SK-N-SH treated with all-trans-retinoic acid at 6 μM for 48 hours (cell line): ENCODE results near the gene ABCC12.

ENCODE experiments used
- ATAC-seq: fragments of 200-7000 bp; cut with Tn5 transposase; 3 replicates; pipeline ENCODE4 v1.9.1; 2020; ENCODE audit warnings: mild to moderate bottlenecking, moderate library complexity
- ARNTL ChIP-seq: fragments of 450-650 bp; formaldehyde crosslinking; IDR thresholded peaks from 2 replicates; pipeline ENCODE4 v1.5.0; 2020; ENCODE audit warnings: low read depth, mild to moderate bottlenecking, moderate library complexity, borderline replicate concordance
- BACH2 ChIP-seq: fragments of 250-450 bp; sonication (Bioruptor Pico); IDR thresholded peaks from 2 replicates; pipeline ENCODE4 v1.9.0; 2021; ENCODE audit warnings: mild to moderate bottlenecking, borderline replicate concordance
- CREB5 ChIP-seq: fragments of 250-450 bp; sonication (Bioruptor Pico); IDR thresholded peaks from 2 replicates; pipeline ENCODE4 v1.5.1; 2020; ENCODE audit warnings: low read depth, mild to moderate bottlenecking, moderate library complexity
- CSDC2 ChIP-seq: fragments of 250-450 bp; sonication (Bioruptor Pico); IDR thresholded peaks from 2 replicates; pipeline ENCODE4 v1.5.0; 2020; ENCODE audit warnings: mild to moderate bottlenecking, moderate library complexity
- ESRRG ChIP-seq: fragments of 250-450 bp; sonication (Bioruptor Pico); IDR thresholded peaks from 2 replicates; pipeline ENCODE4 v1.6.1; 2021; ENCODE audit warnings: mild to moderate bottlenecking
- GLIS3 ChIP-seq: fragments of 250-450 bp; sonication (Bioruptor Pico); IDR thresholded peaks from 2 replicates; pipeline ENCODE4 v1.5.0; 2020; ENCODE audit warnings: mild to moderate bottlenecking, moderate library complexity
- ISL1 ChIP-seq: fragments of 250-450 bp; sonication (Bioruptor Pico); IDR thresholded peaks from 2 replicates; pipeline ENCODE4 v2.1.2; 2022; ENCODE audit warnings: mild to moderate bottlenecking, moderate library complexity
- OSR1 ChIP-seq: fragments of 250-450 bp; sonication (Bioruptor Pico); IDR thresholded peaks from 2 replicates; pipeline ENCODE4 v1.8.0; 2022; ENCODE audit warnings: moderate library complexity, mild to moderate bottlenecking, inconsistent platforms
- POU6F1 ChIP-seq: fragments of 250-450 bp; sonication (Bioruptor Pico); IDR thresholded peaks from 2 replicates; pipeline ENCODE4 v1.8.0; 2021; ENCODE audit warnings: low read depth, mild to moderate bottlenecking, moderate library complexity, borderline replicate concordance
- PPARA ChIP-seq: fragments of 250-450 bp; sonication (Bioruptor Pico); IDR thresholded peaks from 2 replicates; pipeline ENCODE4 v1.5.0; 2020; ENCODE audit warnings: mild to moderate bottlenecking, borderline replicate concordance
- SNAI2 ChIP-seq: fragments of 250-450 bp; sonication (Bioruptor Pico); IDR thresholded peaks from 2 replicates; pipeline ENCODE4 v1.5.0; 2020; ENCODE audit warnings: mild to moderate bottlenecking, moderate library complexity
- TCF4 ChIP-seq: fragments of 250-450 bp; sonication (Bioruptor Pico); IDR thresholded peaks from 2 replicates; pipeline ENCODE4 v1.8.0; 2021; ENCODE audit warnings: mild to moderate bottlenecking, moderate library complexity, borderline replicate concordance
- TOX ChIP-seq: fragments of 250-450 bp; sonication (Bioruptor Pico); IDR thresholded peaks from 2 replicates; pipeline ENCODE4 v1.8.0; 2021; ENCODE audit warnings: mild to moderate bottlenecking, moderate library complexity, borderline replicate concordance
- TSHZ2 ChIP-seq: fragments of 250-450 bp; sonication (Bioruptor Pico); IDR thresholded peaks from 2 replicates; pipeline ENCODE4 v1.5.0; 2020; ENCODE audit warnings: mild to moderate bottlenecking, moderate library complexity
- ZC3H10 ChIP-seq: fragments of 250-450 bp; sonication (Bioruptor Pico); IDR thresholded peaks from 2 replicates; pipeline ENCODE4 v1.5.1; 2021; ENCODE audit warnings: mild to moderate bottlenecking, moderate library complexity
- ZFP3 ChIP-seq: fragments of 250-450 bp; sonication (Bioruptor Pico); IDR thresholded peaks from 2 replicates; pipeline ENCODE4 v1.5.0; 2020; ENCODE audit warnings: mild to moderate bottlenecking, moderate library complexity
- ZFP30 ChIP-seq: fragments of 450-650 bp; formaldehyde crosslinking; IDR thresholded peaks from 2 replicates; pipeline ENCODE4 v1.5.0; 2022; ENCODE audit warnings: mild to moderate bottlenecking, moderate library complexity
- ZNF565 ChIP-seq: fragments of 450-650 bp; formaldehyde crosslinking; conservative IDR thresholded peaks from 2 replicates; pipeline ENCODE4 v1.5.0; 2020; ENCODE audit warnings: low read depth, mild to moderate bottlenecking, moderate library complexity
- ZNF8 ChIP-seq: fragments of 450-650 bp; formaldehyde crosslinking; IDR thresholded peaks from 2 replicates; pipeline ENCODE4 v1.5.0; 2020; ENCODE audit warnings: mild to moderate bottlenecking, moderate library complexity

The ABCC12 gene

GRCh38 chr16:48176635-48177408, 21.0 kb upstream of the ABCC12 start:
- TF ChIP-seq GLIS3 (CRISPR knock-in tag) (no peak), TOX (CRISPR knock-in tag) (no peak), ZNF565 (CRISPR knock-in tag) (no peak), POU6F1 (no peak)
- TF ChIP-seq, all 23 proteins: peak for 0
- no peak for ATAC-seq

- TF ChIP-seq ZFP3 (CRISPR knock-in tag) (peak; percentile 98), TSHZ2 (no peak)
- no peak for ATAC-seq
These were observed 18.1 kb upstream of the ABCC12 start for GRCh38 chr16:48173889-48174288.

- no peak for ATAC-seq
- TF ChIP-seq TOX (CRISPR knock-in tag) (no peak), ZC3H10 (CRISPR knock-in tag) (no peak), SNAI2 (CRISPR knock-in tag) (no peak), BACH2 (CRISPR knock-in tag) (no peak), CSDC2 (no peak), POU6F1 (no peak), OSR1 (no peak), TCF4 (CRISPR knock-in tag) (no peak), TSHZ2 (no peak), PPARA (CRISPR knock-in tag) (no peak), ARNTL (CRISPR knock-in tag) (no peak), ZNF8 (no peak), ZFP30 (CRISPR knock-in tag) (no peak)
These were observed 16.9 kb upstream of the ABCC12 start for GRCh38 chr16:48172682-48173081.

GRCh38 chr16:48169896-48170295, 14.1 kb upstream of the ABCC12 start:
- ATAC-seq = no peak
- TF ChIP-seq TCF4 (CRISPR knock-in tag) = no peak
- TF ChIP-seq ZC3H10 (CRISPR knock-in tag) = no peak
- no peak for TF ChIP-seq ESRRG (CRISPR knock-in tag)
- TF ChIP-seq ZFP30 (CRISPR knock-in tag) = no peak
- no peak for TF ChIP-seq TSHZ2
- TF ChIP-seq OSR1 = no peak
- no peak for TF ChIP-seq GLIS3 (CRISPR knock-in tag)
- no peak for TF ChIP-seq POU6F1
- no peak for TF ChIP-seq ZNF565 (CRISPR knock-in tag)
- TF ChIP-seq PPARA (CRISPR knock-in tag) = no peak
- TF ChIP-seq ISL1 (CRISPR knock-in tag) = no peak
- no peak for TF ChIP-seq ZFP3 (CRISPR knock-in tag)
- TF ChIP-seq CSDC2 = no peak
- no peak for TF ChIP-seq CREB5
- no peak for TF ChIP-seq ARNTL (CRISPR knock-in tag)
